ENCODE data around the gene THSD7B. TPM values are rescaled to one million over a fixed set of nuclear protein-coding genes. Genes with fewer than 3 reads are reported as not detected.

The THSD7B gene
- total RNA-seq, 2 donors from 2014 or later: 0.95 to 12.7 TPM

DNA sequence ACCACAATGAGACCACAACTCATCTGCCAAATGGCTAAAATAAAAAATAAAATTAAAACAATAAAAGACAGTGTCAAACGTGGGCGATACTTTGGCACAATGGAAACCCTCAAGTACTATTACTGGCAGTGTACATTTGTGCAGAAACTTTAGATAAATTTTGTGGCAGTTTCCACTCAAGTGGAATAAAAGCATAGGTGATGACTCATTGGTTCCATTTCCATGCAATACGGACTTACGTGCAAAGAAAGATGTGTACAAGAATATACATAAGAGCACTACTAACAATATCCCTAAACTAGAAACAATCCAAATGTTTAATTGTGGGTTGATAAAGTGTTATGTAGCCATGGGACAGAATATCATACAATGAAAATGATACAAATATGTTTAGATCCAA lies 940.0 kb downstream of the THSD7B start:
- H3K36me3 ChIP-seq: no peaks in the 10 kb centered on the region
- H3K4me1 ChIP-seq (ENCODE audit: control insufficient read depth in 1 of 2, low read depth in 2 of 2): no peaks in the 10 kb centered on the region
- ATAC-seq (ENCODE audit: insufficient number of reproducible peaks, low FRiP score, low read depth): no peak
- H3K27ac ChIP-seq: no peak overlapping the region
- no peak for DNase-seq (ENCODE audit: low spot score)
- H3K4me3 ChIP-seq: no peak overlapping the region
- H3K27me3 ChIP-seq (replicated peaks; ENCODE audit: insufficient read depth): no peaks in the 10 kb centered on the region
- TF ChIP-seq, protein P1, sequence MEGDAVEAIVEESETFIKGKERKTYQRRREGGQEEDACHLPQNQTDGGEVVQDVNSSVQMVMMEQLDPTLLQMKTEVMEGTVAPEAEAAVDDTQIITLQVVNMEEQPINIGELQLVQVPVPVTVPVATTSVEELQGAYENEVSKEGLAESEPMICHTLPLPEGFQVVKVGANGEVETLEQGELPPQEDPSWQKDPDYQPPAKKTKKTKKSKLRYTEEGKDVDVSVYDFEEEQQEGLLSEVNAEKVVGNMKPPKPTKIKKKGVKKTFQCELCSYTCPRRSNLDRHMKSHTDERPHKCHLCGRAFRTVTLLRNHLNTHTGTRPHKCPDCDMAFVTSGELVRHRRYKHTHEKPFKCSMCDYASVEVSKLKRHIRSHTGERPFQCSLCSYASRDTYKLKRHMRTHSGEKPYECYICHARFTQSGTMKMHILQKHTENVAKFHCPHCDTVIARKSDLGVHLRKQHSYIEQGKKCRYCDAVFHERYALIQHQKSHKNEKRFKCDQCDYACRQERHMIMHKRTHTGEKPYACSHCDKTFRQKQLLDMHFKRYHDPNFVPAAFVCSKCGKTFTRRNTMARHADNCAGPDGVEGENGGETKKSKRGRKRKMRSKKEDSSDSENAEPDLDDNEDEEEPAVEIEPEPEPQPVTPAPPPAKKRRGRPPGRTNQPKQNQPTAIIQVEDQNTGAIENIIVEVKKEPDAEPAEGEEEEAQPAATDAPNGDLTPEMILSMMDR (IDR thresholded peaks at IDR 0.05): no peak
- H3K9me3 ChIP-seq: no peaks in the 10 kb centered on the region

DNA sequence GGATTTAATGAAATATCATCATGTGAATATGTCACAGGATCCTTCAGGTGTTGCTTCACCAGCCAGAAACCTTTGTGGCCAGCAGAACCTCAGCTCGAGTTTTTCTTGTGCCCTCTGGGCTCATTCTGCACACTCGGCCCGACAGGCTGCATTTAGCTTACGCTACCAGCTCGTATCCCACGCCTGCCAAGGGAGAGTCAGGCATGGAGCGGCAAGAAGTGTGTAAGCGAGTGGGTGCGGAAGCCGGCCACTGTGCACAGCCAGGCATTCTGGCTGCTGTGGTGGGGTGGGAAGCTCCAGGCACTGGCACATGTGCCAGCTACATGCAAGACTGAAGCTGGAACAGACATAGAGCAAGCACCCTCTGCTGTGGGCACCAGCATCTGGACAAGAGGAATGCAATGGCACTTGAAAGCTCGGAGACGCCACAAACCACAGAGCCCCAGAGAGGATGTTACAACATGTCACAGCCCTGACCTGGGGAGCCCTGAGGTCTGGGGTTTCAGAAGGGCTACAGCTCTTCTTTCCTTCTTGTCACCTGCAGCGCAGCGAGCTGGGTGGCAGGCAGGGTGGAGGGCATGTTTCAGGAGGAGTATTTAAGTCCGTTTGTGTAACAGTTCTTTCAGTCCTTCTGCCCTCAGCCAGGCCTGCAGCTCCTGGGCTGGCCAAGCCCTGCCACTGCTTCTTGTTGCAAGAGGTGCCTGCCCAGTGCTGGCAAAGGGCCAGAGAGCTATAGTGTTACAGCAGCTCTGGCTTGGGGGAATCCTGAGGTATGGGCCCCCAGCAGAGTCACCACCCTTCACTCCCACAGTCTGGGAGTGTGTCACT lies 941.7 kb downstream of the THSD7B start:
- Histone ChIP-seq H3K27me3 (replicated peaks; ENCODE audit: insufficient read depth) (no peaks in the 10 kb centered on the region), H3K27ac (no peak overlapping the region), H3K4me1 (ENCODE audit: control insufficient read depth in 1 of 2, low read depth in 2 of 2) (no peaks in the 10 kb centered on the region), H3K4me3 (no peak overlapping the region), H3K9me3 (peaks cover 2% of the 10 kb centered on the region), H3K36me3 (no peaks in the 10 kb centered on the region)
- no peak for DNase-seq (ENCODE audit: low spot score)
- ATAC-seq (ENCODE audit: insufficient number of reproducible peaks, low FRiP score, low read depth): no peak
- TF ChIP-seq, protein P1 (IDR thresholded peaks at IDR 0.05): no peak

DNA sequence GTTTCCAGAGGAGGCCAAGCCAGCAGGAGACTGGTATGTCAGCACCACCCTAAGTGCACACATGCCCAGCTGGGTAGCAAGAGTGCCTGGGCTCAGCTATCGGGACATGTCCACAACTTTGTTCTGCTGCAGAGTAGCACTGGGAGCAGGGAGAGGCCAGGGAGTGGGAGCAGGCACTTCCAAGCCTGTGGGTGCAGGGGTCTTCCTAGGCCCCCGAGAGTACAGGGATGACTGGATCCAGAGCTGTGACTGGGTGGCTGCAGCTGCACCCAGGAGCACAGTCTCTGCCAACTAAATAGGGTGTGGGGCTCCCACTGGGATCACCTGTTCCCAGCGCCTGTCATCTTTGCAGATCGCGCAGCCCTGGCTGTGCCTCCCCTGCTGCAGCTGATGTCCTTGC lies 943.0 kb downstream of the THSD7B start:
- H3K4me3 ChIP-seq: no peak overlapping the region
- H3K9me3 ChIP-seq: peaks cover 2% of the 10 kb centered on the region
- no peak overlapping the region for H3K27ac ChIP-seq
- ATAC-seq (ENCODE audit: insufficient number of reproducible peaks, low FRiP score, low read depth): no peak
- H3K36me3 ChIP-seq: no peaks in the 10 kb centered on the region
- no peaks in the 10 kb centered on the region for H3K4me1 ChIP-seq (ENCODE audit: control insufficient read depth in 1 of 2, low read depth in 2 of 2)
- no peak for DNase-seq (ENCODE audit: low spot score)
- no peaks in the 10 kb centered on the region for H3K27me3 ChIP-seq (replicated peaks; ENCODE audit: insufficient read depth)
- TF ChIP-seq, protein P1 (IDR thresholded peaks at IDR 0.05): no peak

DNA sequence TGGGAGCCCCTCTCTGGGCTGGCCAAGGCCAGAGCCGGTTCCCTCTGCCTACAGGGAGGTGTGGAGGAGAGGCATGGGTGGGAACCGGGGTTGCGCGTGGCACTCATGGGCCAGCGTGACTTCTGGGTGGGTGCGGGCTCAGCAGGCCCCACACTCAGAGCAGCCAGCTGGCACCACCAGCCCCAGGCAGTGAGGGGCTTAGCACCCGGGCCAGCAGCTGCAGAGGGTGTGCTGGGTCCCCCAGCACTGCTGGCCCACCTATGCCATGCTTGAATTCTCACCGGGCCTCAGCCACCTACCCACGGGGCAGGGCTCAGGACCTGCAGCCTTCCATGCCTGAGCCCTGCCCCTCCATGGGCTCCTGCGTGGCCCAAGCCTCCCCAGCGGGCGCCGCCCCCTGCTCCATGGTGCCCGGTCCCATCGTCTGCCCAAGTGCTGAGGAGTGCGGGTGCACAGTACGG lies 950.4 kb downstream of the THSD7B start:
- Histone ChIP-seq H3K4me3 (no peak overlapping the region), H3K4me1 (ENCODE audit: control insufficient read depth in 1 of 2, low read depth in 2 of 2) (no peaks in the 10 kb centered on the region), H3K9me3 (peaks cover 2% of the 10 kb centered on the region), H3K36me3 (no peaks in the 10 kb centered on the region), H3K27ac (no peak overlapping the region), H3K27me3 (replicated peaks; ENCODE audit: insufficient read depth) (no peaks in the 10 kb centered on the region)
- TF ChIP-seq, protein P1 (IDR thresholded peaks at IDR 0.05): no peak
- DNase-seq (ENCODE audit: low spot score) (no peak), ATAC-seq (ENCODE audit: insufficient number of reproducible peaks, low FRiP score, low read depth) (no peak)

DNA sequence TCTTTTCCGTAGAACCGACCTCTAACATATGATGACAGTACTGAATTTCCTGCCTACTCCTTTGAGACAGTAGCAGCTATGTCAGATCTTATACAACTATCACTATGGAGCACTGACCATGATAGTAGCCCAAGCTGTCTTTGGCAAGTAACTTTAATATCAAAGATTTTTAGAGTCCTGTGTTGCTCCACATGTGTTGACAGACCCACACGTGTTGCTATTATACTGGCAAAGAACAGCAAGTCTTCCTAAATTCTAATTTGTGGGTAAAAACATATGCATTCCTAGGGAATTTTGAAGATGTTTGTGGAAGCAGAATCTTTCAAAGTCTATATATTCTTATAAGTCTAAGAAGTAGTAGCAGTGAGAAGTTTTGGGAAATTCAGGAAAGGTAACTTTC lies 953.4 kb downstream of the THSD7B start:
- no peaks in the 10 kb centered on the region for H3K36me3 ChIP-seq
- no peak for DNase-seq (ENCODE audit: low spot score)
- H3K4me3 ChIP-seq: no peak overlapping the region
- H3K4me1 ChIP-seq (ENCODE audit: control insufficient read depth in 1 of 2, low read depth in 2 of 2): no peaks in the 10 kb centered on the region
- ATAC-seq (ENCODE audit: insufficient number of reproducible peaks, low FRiP score, low read depth): no peak
- TF ChIP-seq, protein P1 (IDR thresholded peaks at IDR 0.05): no peak
- H3K9me3 ChIP-seq: no peaks in the 10 kb centered on the region
- H3K27me3 ChIP-seq (replicated peaks; ENCODE audit: insufficient read depth): no peaks in the 10 kb centered on the region
- no peak overlapping the region for H3K27ac ChIP-seq
